Measurements from ENCODE around the gene RPL11. TPM values are rescaled to one million over a fixed set of nuclear protein-coding genes. Genes with fewer than 3 reads are reported as not detected.

RPL11 gene
- total and polyA plus RNA-seq, 10 of the 15 experiments (the other 5 are each of a cell fraction or from before 2014, with no cell fraction given): 968 to 4,611 (median 2,521) TPM

DNA sequence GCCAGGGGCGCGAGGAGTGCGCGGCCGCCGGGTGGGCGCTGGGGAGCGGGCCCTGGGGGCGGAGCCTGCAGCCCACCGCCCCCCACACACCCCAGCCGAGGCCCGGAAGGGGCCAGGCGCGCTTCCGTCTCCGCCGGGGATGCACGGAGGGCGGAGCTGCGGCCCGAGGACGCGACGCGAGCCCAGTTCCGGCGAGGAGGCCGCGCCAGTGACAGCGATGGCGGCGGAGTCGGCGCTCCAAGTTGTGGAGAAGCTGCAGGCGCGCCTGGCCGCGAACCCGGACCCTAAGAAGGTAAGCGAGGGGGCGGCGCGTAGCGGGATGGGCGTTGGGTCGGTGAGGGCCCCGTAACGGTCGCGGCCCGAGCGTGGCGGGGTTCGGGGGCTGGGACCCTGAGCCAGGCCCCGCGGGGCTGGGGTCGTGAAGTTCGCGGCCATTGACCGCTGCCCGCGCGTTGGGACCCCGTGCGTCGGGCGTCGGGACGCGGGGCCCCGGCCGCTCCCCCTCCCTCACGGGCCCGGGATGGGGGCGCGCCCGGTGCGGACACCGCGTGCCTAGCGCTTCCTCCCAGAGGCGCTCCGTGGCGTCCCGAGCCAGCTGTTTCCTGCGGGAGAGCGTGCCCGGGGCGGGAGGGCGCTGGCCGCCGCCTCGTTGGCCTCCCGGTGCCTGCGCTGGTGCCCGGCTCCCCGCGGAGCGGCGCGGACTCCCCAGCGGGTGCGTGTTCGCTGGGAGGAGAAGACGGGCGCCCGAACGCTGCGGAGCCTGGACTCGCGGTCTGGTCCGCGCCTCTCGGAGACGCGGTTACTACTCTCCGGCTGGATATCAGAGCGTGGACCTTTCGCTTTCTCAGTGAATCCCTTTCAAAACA, 51.9 kb downstream of the RPL11 start, which contains the start of gene ELOA (continued):
- TF ChIP-seq BACH1 (IDR thresholded peaks at IDR 0.05; ENCODE audit: borderline replicate concordance) (peak; percentile 74; the same call in 1 of the 2 replicates), CBFB (IDR thresholded peaks at IDR 0.05; ENCODE audit: low read depth) (no peak), SKIL (IDR thresholded peaks at IDR 0.05; ENCODE audit: low read depth, poor library complexity, severe bottlenecking) (no peak), TAF1 (IDR thresholded peaks at IDR 0.05; ENCODE audit: borderline replicate concordance, low read depth, low read length) (peak; percentile 90; the same call in 1 of the 2 replicates), LARP7 (IDR thresholded peaks at IDR 0.05) (peak; percentile 81), BHLHE40 (IDR thresholded peaks at IDR 0.05; ENCODE audit: borderline replicate concordance in 1 of 2, low read depth in 2 of 2, low read length in 1 of 2) (peak; percentile 34 to 74; a peak in 3 of 4 replicates), NR2F1 (conservative IDR thresholded peaks at IDR 0.05) (peak; percentile 67), NFIC (IDR thresholded peaks at IDR 0.05; ENCODE audit: low read depth, low read length) (no peak), IKZF2 (IDR thresholded peaks at IDR 0.05) (no peak), RAD21 (IDR thresholded peaks at IDR 0.05; ENCODE audit: insufficient read depth, low read depth, low read length) (no peak), HSF1 (IDR thresholded peaks at IDR 0.05; ENCODE audit: low read depth, low read length) (no peak), HCFC1 (IDR thresholded peaks at IDR 0.05; ENCODE audit: low read length) (peak; percentile 59), IRF4 (IDR thresholded peaks at IDR 0.05; ENCODE audit: low read depth, low read length) (no peak), IKZF1 (conservative IDR thresholded peaks at IDR 0.05) (peak; percentile 82), NFYB (IDR thresholded peaks at IDR 0.05; ENCODE audit: insufficient read depth, low read depth, low read length) (no peak), GABPA (IDR thresholded peaks at IDR 0.05; ENCODE audit: low read depth) (peak; percentile 83), E4F1 (IDR thresholded peaks at IDR 0.05; ENCODE audit: borderline replicate concordance, partially characterized antibody) (no peak), SMARCA5 (IDR thresholded peaks at IDR 0.05) (peak; percentile 73; the same call in 1 of the 2 replicates)
- TF ChIP-seq, protein P1, sequence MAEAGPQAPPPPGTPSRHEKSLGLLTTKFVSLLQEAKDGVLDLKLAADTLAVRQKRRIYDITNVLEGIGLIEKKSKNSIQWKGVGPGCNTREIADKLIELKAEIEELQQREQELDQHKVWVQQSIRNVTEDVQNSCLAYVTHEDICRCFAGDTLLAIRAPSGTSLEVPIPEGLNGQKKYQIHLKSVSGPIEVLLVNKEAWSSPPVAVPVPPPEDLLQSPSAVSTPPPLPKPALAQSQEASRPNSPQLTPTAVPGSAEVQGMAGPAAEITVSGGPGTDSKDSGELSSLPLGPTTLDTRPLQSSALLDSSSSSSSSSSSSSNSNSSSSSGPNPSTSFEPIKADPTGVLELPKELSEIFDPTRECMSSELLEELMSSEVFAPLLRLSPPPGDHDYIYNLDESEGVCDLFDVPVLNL (IDR thresholded peaks at IDR 0.05; ENCODE audit: low read depth, low read length): no peak
- TF ChIP-seq, protein P2, sequence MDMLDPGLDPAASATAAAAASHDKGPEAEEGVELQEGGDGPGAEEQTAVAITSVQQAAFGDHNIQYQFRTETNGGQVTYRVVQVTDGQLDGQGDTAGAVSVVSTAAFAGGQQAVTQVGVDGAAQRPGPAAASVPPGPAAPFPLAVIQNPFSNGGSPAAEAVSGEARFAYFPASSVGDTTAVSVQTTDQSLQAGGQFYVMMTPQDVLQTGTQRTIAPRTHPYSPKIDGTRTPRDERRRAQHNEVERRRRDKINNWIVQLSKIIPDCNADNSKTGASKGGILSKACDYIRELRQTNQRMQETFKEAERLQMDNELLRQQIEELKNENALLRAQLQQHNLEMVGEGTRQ (IDR thresholded peaks at IDR 0.05; ENCODE audit: borderline replicate concordance, low read depth, low read length): no peak
- TF ChIP-seq, protein P3, sequence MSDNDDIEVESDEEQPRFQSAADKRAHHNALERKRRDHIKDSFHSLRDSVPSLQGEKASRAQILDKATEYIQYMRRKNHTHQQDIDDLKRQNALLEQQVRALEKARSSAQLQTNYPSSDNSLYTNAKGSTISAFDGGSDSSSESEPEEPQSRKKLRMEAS (IDR thresholded peaks at IDR 0.05; ENCODE audit: low read depth, low read length): peak; percentile 48; the same call in 1 of the 2 replicates

All from GM12878 (cell line).